Measurements from ENCODE around the gene TTC16. TPM values are rescaled to one million over a fixed set of nuclear protein-coding genes. Genes with fewer than 3 reads are reported as not detected.

Gene TTC16
- total RNA-seq, 1 experiment from 2014 or later, result 0.26 TPM

GRCh38 chr9:127751269-127752054, 35.6 kb downstream of the TTC16 start:
- Histone ChIP-seq H3K4me2 (no peak overlapping the region), H3K9me2 (ENCODE audit: insufficient read depth) (no peaks in the 10 kb centered on the region), H3K36me3 (ENCODE audit: low read depth) (no peaks in the 10 kb centered on the region), H3K27me3 (ENCODE audit: insufficient read depth, low read depth) (peaks cover 75% of the 10 kb centered on the region), H2AFZ (no peak overlapping the region), H3K4me3 (no peak overlapping the region), H3K27ac (no peak overlapping the region), H3K4me1 (replicated peaks; ENCODE audit: insufficient read depth) (no peaks in the 10 kb centered on the region), H4K20me1 (ENCODE audit: insufficient read depth) (no peaks in the 10 kb centered on the region), H3F3A (ENCODE audit: insufficient read depth, low read depth) (no peaks in the 10 kb centered on the region; the same call in 1 of the 2 replicates), H3K79me2 (ENCODE audit: low read depth) (no peaks in the 10 kb centered on the region), H3K9me3 (ENCODE audit: insufficient read depth, low read depth) (no peaks in the 10 kb centered on the region)
- POLR2A ChIA-PET (ENCODE audit: unreplicated experiment), result no interaction called here
- DNase-seq, result peak in 1 of 2 experiments; percentile 41
- BruUV-seq (replicated peaks), result no TSS peak
- intact Hi-C loops (cut with micrococcal nuclease; ENCODE audit: unreplicated experiment), result no loop called here
- TF ChIP-seq EZH2 (IDR thresholded peaks at IDR 0.05; ENCODE audit: low read depth) (no peak), CTCF (conservative IDR thresholded peaks at IDR 0.05) (no peak)
- CTCF ChIA-PET, result no interaction called here

- CTCF ChIA-PET, result no interaction called here
Measured at GRCh38 chr9:127753148-127753547, 37.3 kb downstream of the TTC16 start.

GRCh38 chr9:127753622-127754021, 37.7 kb downstream of the TTC16 start:
- H3K4me1 ChIP-seq (replicated peaks; ENCODE audit: insufficient read depth), result no peaks in the 10 kb centered on the region
- intact Hi-C loops (cut with micrococcal nuclease; ENCODE audit: unreplicated experiment), result no loop called here
- H3K79me2 ChIP-seq (ENCODE audit: low read depth), result no peaks in the 10 kb centered on the region
- H2AFZ ChIP-seq, result no peak overlapping the region
- no peaks in the 10 kb centered on the region for H3K36me3 ChIP-seq (ENCODE audit: low read depth)
- ChIA-PET CTCF (no interaction called here), POLR2A (ENCODE audit: unreplicated experiment) (no interaction called here)
- BruUV-seq (replicated peaks), result no TSS peak
- no peaks in the 10 kb centered on the region for H3K9me2 ChIP-seq (ENCODE audit: insufficient read depth)
- no peak overlapping the region for H3K4me2 ChIP-seq
- no peaks in the 10 kb centered on the region; the same call in 1 of the 2 replicates for H3F3A ChIP-seq (ENCODE audit: insufficient read depth, low read depth)
- no peaks in the 10 kb centered on the region for H3K9me3 ChIP-seq (ENCODE audit: insufficient read depth, low read depth)
- DNase-seq, result no peak
- no peak overlapping the region for H3K4me3 ChIP-seq
- no peaks in the 10 kb centered on the region for H4K20me1 ChIP-seq (ENCODE audit: insufficient read depth)
- peaks cover 56% of the 10 kb centered on the region for H3K27me3 ChIP-seq (ENCODE audit: insufficient read depth, low read depth)
- H3K27ac ChIP-seq, result no peak overlapping the region
- TF ChIP-seq CTCF (conservative IDR thresholded peaks at IDR 0.05), result no peak
- no peak for TF ChIP-seq EZH2 (IDR thresholded peaks at IDR 0.05; ENCODE audit: low read depth)

More at GRCh38 chr9:127753148-127753547, 37.3 kb downstream of the TTC16 start:
- Histone ChIP-seq H3K4me3 (no peak overlapping the region), H3K4me1 (replicated peaks; ENCODE audit: insufficient read depth) (no peaks in the 10 kb centered on the region), H3K27ac (no peak overlapping the region), H3K9me2 (ENCODE audit: insufficient read depth) (no peaks in the 10 kb centered on the region), H3F3A (ENCODE audit: insufficient read depth, low read depth) (no peaks in the 10 kb centered on the region; the same call in 1 of the 2 replicates), H3K4me2 (no peak overlapping the region), H3K79me2 (ENCODE audit: low read depth) (no peaks in the 10 kb centered on the region), H2AFZ (no peak overlapping the region), H3K27me3 (ENCODE audit: insufficient read depth, low read depth) (peaks cover 61% of the 10 kb centered on the region), H4K20me1 (ENCODE audit: insufficient read depth) (no peaks in the 10 kb centered on the region), H3K9me3 (ENCODE audit: insufficient read depth, low read depth) (no peaks in the 10 kb centered on the region), H3K36me3 (ENCODE audit: low read depth) (no peaks in the 10 kb centered on the region)
- POLR2A ChIA-PET (ENCODE audit: unreplicated experiment), result no interaction called here
- no peak for DNase-seq
- no peak for TF ChIP-seq CTCF (conservative IDR thresholded peaks at IDR 0.05)
- no peak for TF ChIP-seq EZH2 (IDR thresholded peaks at IDR 0.05; ENCODE audit: low read depth)
- BruUV-seq (replicated peaks), result no TSS peak
- intact Hi-C loops (cut with micrococcal nuclease; ENCODE audit: unreplicated experiment), result no loop called here
